Natural killer cell (primary cell): ENCODE measurements around the gene EMC10. TPM values are rescaled to one million over a fixed set of nuclear protein-coding genes. Genes with fewer than 3 reads are reported as not detected.

ENCODE experiments used
- ATAC-seq, 3 donors: fragments of 150-1000 bp in 2 of 3; fragments of 200-7000 bp in 1 of 3; cut with Tn5 transposase; 1 replicate in 1 of 3; 2 replicates in 2 of 3; pipeline ENCODE4 v1.10.0; 2021; ENCODE audit warnings: mild to moderate bottlenecking in 2 of 3, moderate library complexity in 2 of 3
- DNase-seq, 2 donors: peaks; one replicate each; pipeline versions ENCODE4 v3.0.0 to v3.0.0-alpha.2; 2013 to 2021; ENCODE audit warnings: mixed read lengths in 1 of 2
- H3K27ac ChIP-seq: one replicate; pipeline ENCODE4 v1.5.1; 2013; ENCODE audit warnings: mild to moderate bottlenecking, low read length
- H3K27me3 ChIP-seq: one replicate; pipeline ENCODE4 v1.6.1; 2013; ENCODE audit warnings: low read length; ENCODE audit not compliant: control insufficient read depth, insufficient read depth
- H3K36me3 ChIP-seq: one replicate; pipeline ENCODE4 v1.6.1; 2013; ENCODE audit warnings: low read length; ENCODE audit not compliant: control insufficient read depth, insufficient read depth
- H3K4me1 ChIP-seq: one replicate; pipeline ENCODE4 v1.6.1; 2013; ENCODE audit warnings: low read length; ENCODE audit not compliant: control insufficient read depth, insufficient read depth
- H3K4me3 ChIP-seq: one replicate; pipeline ENCODE4 v1.5.1; 2013; ENCODE audit warnings: low read length
- H3K9me3 ChIP-seq: one replicate; pipeline ENCODE4 v1.6.1; 2013; ENCODE audit warnings: low read length; ENCODE audit not compliant: control insufficient read depth, insufficient read depth
- H3K27ac Mint-ChIP-seq, 2 donors: one replicate each; pipeline ENCODE4 v1.8.0; 2022; ENCODE audit warnings: mild to moderate bottlenecking in 2 of 2, mixed read lengths in 2 of 2, moderate library complexity in 1 of 2
- H3K27me3 Mint-ChIP-seq, 2 donors: one replicate each; pipeline ENCODE4 v1.8.0; 2022; ENCODE audit warnings: low read depth in 2 of 2, mixed read lengths in 2 of 2
- H3K36me3 Mint-ChIP-seq: one replicate; pipeline ENCODE4 v1.8.0; 2022; ENCODE audit warnings: mixed read lengths
- H3K4me1 Mint-ChIP-seq, 2 donors: one replicate each; pipeline ENCODE4 v1.8.0; 2022; ENCODE audit warnings: mixed read lengths in 2 of 2
- H3K4me3 Mint-ChIP-seq: one replicate; pipeline ENCODE4 v1.8.0; 2022; ENCODE audit warnings: mild to moderate bottlenecking, moderate library complexity, mixed read lengths
- H3K9me3 Mint-ChIP-seq, 2 donors: one replicate each; pipeline ENCODE4 v1.8.0; 2022; ENCODE audit warnings: mixed read lengths in 2 of 2
- WGBS: methylation state at CpG from one replicate; pipeline ENCODE4 v1.1.7; 2013; ENCODE audit warnings: missing lambda C conversion rate; ENCODE audit not compliant: insufficient coverage; 5-methylcytosine and 5-hydroxymethylcytosine counted together
- intact Hi-C: fragments of 100-400 bp; cut with micrococcal nuclease; formaldehyde crosslinking; loops from one replicate; pipeline ENCODE4 v1.14.2; 2022
- total RNA-seq, 4 donors: library from RNA; stranded (reverse); fragments of 120-200 nt in 1 of 4; gene quantifications; one replicate each; pipeline versions ENCODE4 v1.2.3 to v1.2.4, GENCODE V29; 2013 to 2022
- TF ChIP-seq, protein P1 (sequence below): fragments of 200-600 bp; IDR thresholded peaks from one replicate; pipeline ENCODE4 v1.8.0; 2022; ENCODE audit warnings: antibody characterized with exemption

EMC10 gene
- total RNA-seq, 3 donors from 2014 or later (not counting 1 experiment from before 2014, with no cell fraction given) = 79.5 to 85.1 (median 80.1) TPM

DNA sequence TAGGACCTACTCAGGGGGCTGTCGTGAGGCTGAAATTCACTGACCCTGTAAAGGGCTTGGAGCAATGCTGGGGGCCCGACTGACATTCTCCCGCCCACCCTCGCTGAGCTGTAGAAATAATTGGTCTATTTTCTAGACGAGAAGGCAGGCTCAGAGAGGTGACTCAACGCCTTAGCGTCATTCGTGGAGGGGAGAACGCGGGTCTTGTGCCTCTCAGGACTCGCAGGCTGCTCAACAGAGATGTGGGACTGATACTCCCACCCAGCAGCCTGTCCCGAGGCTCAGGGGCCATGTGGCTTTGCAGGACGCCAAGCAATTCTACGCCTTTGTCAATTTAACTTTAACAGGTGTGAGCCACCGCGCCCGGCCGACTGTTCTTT, 61.0 kb downstream of the EMC10 start:
- DNase-seq (no peak), ATAC-seq (no peak)
- H3K4me3 ChIP-seq = no peak overlapping the region
- no peak overlapping the region for H3K27ac ChIP-seq
- intact Hi-C loops = loop anchor here (1.0 kb wide), 1 partner anchor 246 kb away; no protein-coding TSS in a partner anchor
- peaks cover 8% of the 10 kb centered on the region for H3K36me3 Mint-ChIP-seq
- H3K4me3 Mint-ChIP-seq = no peak overlapping the region
- TF ChIP-seq, protein P1, sequence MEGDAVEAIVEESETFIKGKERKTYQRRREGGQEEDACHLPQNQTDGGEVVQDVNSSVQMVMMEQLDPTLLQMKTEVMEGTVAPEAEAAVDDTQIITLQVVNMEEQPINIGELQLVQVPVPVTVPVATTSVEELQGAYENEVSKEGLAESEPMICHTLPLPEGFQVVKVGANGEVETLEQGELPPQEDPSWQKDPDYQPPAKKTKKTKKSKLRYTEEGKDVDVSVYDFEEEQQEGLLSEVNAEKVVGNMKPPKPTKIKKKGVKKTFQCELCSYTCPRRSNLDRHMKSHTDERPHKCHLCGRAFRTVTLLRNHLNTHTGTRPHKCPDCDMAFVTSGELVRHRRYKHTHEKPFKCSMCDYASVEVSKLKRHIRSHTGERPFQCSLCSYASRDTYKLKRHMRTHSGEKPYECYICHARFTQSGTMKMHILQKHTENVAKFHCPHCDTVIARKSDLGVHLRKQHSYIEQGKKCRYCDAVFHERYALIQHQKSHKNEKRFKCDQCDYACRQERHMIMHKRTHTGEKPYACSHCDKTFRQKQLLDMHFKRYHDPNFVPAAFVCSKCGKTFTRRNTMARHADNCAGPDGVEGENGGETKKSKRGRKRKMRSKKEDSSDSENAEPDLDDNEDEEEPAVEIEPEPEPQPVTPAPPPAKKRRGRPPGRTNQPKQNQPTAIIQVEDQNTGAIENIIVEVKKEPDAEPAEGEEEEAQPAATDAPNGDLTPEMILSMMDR = no peak
- H3K4me1 ChIP-seq = no peaks in the 10 kb centered on the region
- no peaks in the 10 kb centered on the region for H3K27me3 ChIP-seq
- H3K27me3 Mint-ChIP-seq = peaks cover 8 to 17% of the 10 kb centered on the region in 2 donors
- H3K36me3 ChIP-seq = no peaks in the 10 kb centered on the region
- peaks cover 5 to 6% of the 10 kb centered on the region in 2 donors for H3K9me3 Mint-ChIP-seq
- WGBS = 73% methylated on average over 18 of the region's 18 CpGs
- H3K9me3 ChIP-seq = peaks cover 2% of the 10 kb centered on the region
- H3K4me1 Mint-ChIP-seq = no peaks in the 10 kb centered on the region
- H3K27ac Mint-ChIP-seq = no peak overlapping the region

DNA sequence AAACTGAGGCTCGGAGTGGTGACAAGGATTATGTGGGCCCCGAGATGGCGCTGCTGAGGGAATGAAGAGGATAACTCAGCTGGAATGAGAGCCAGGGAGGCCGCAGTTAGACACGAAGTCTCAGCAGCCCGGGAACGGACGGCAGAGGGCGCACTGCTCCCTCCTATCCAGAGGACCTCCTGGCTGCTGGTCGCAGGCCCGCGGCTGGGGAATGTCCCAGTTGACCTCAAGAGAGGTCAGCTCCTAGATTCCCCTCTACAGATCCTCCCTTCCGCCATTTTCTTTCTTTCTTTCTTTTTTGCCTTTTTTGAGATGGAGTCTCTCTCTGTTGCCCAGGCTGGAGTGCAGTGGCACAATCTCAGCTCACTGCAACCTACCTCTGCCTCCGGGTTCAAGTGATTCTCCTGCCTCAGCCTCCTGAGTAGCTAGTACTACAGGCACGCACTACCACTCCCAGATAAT, 61.5 kb downstream of the EMC10 start:
- Mint-ChIP-seq H3K9me3 (peaks cover 5 to 6% of the 10 kb centered on the region in 2 donors), H3K36me3 (peaks cover 8% of the 10 kb centered on the region), H3K27me3 (peaks cover 4 to 12% of the 10 kb centered on the region in 2 donors), H3K27ac (no peak overlapping the region), H3K4me3 (no peak overlapping the region), H3K4me1 (no peaks in the 10 kb centered on the region)
- Histone ChIP-seq H3K4me3 (no peak overlapping the region), H3K4me1 (no peaks in the 10 kb centered on the region), H3K27me3 (no peaks in the 10 kb centered on the region), H3K36me3 (no peaks in the 10 kb centered on the region), H3K9me3 (no peaks in the 10 kb centered on the region), H3K27ac (no peak overlapping the region)
- intact Hi-C loops = loop anchor here (1.0 kb wide), 1 partner anchor 246 kb away; no protein-coding TSS in a partner anchor
- DNase-seq (peak; percentile 54 to 75), ATAC-seq (peak; percentile 43 to 67 (median 44))
- WGBS = 17% methylated on average over 15 of the region's 15 CpGs
- TF ChIP-seq, protein P1 = peak; percentile 76

Other genes starting within 250 kb of the EMC10 start
- 1 to 10 TPM in 1 of 3 donors, under 1 TPM in 2; 0.57 to 3.2 (median 0.68) TPM for gene KCNC3, start 147.1 kb upstream of the EMC10 start, total RNA-seq
- 1 to 10 TPM in 1 of 3 donors, under 1 TPM in 2; 0.94 to 1.3 (median 0.95) TPM for gene NAPSA, start 110.9 kb upstream of the EMC10 start, total RNA-seq
- 100 to 1,000 TPM; 185 to 217 (median 211) TPM for gene NR1H2, start 100.0 kb upstream of the EMC10 start, total RNA-seq
- 10 to 100 TPM; 26.1 to 32.0 (median 30.2) TPM for gene POLD1, start 92.2 kb upstream of the EMC10 start, total RNA-seq
- gene SPIB, start 57.6 kb upstream of the EMC10 start, total RNA-seq = 1 to 10 TPM in 1 of 3 donors, under 1 TPM in 2; 0.77 to 2.8 (median 0.78) TPM
- gene MYBPC2, start 43.6 kb upstream of the EMC10 start, total RNA-seq = under 1 TPM in 2 of 3 donors, not detected in 1; 0.09 to 0.15 TPM
- gene GARIN5A, start 341 bp downstream of the EMC10 start, total RNA-seq = under 1 TPM in 1 of 3 donors, not detected in 2; 0.59 TPM
- 10 to 100 TPM; 18.8 to 22.0 (median 20.3) TPM for gene JOSD2, start 34.7 kb downstream of the EMC10 start, total RNA-seq
- not detected for gene ASPDH, start 37.4 kb downstream of the EMC10 start, total RNA-seq
- not detected for gene LRRC4B, start 91.9 kb downstream of the EMC10 start, total RNA-seq
- not detected for gene SYT3, start 163.4 kb downstream of the EMC10 start, total RNA-seq
- not detected for gene C19orf81, start 172.9 kb downstream of the EMC10 start, total RNA-seq
- under 1 TPM; 0.05 to 0.75 (median 0.20) TPM for gene SHANK1, start 243.3 kb downstream of the EMC10 start, total RNA-seq
- 1 to 10 TPM; 2.3 to 4.0 (median 3.3) TPM for gene CLEC11A, start 246.9 kb downstream of the EMC10 start, total RNA-seq